Fibroblast of lung (primary cell): ENCODE data around the gene MYBL2. TPM values are rescaled to one million over a fixed set of nuclear protein-coding genes. Genes with fewer than 3 reads are reported as not detected.

ENCODE experiments used
- DNase-seq, 2 donors: peaks; one replicate each; pipeline versions ENCODE4 v3.0.0 to v3.0.0-alpha.2; 2010; ENCODE audit warnings: low read depth in 2 of 2
- H2AFZ ChIP-seq: 2 replicates; pipeline ENCODE4 v1.5.1; 2012; ENCODE audit warnings: low read length, control low read depth, inconsistent platforms
- H3K27ac ChIP-seq: 2 replicates; pipeline ENCODE4 v1.5.1; 2011; ENCODE audit warnings: low read length, control low read depth; ENCODE audit not compliant: insufficient read depth
- H3K27me3 ChIP-seq: 2 replicates; pipeline ENCODE4 v1.5.1; 2011; ENCODE audit warnings: mild to moderate bottlenecking, low read length; ENCODE audit not compliant: control insufficient read depth, insufficient read depth
- H3K36me3 ChIP-seq: 2 replicates; pipeline ENCODE4 v1.5.1; 2011; ENCODE audit warnings: low read length; ENCODE audit not compliant: control insufficient read depth, insufficient read depth
- H3K4me1 ChIP-seq: 2 replicates; pipeline ENCODE4 v1.5.1; 2011; ENCODE audit warnings: low read length; ENCODE audit not compliant: control insufficient read depth, insufficient read depth; ENCODE audit errors: extremely low read depth
- H3K4me2 ChIP-seq: 2 replicates; pipeline ENCODE4 v1.5.1; 2011; ENCODE audit warnings: low read length, control low read depth; ENCODE audit not compliant: insufficient read depth; ENCODE audit errors: extremely low read depth
- H3K4me3 ChIP-seq, 4 experiments: fragments of 200-600 bp in 1 of 4; sonication (generic) in 1 of 4; replicated peaks in 1 of 4; 2 replicates each; pipeline ENCODE4 v1.5.1; 2011 to 2016; ENCODE audit warnings: low read length in 4 of 4, low read depth in 3 of 4, mild to moderate bottlenecking in 3 of 4, control low read depth in 2 of 4, inconsistent platforms in 1 of 4, mixed read lengths in 1 of 4; ENCODE audit not compliant: insufficient read depth in 1 of 4; ENCODE audit errors: control extremely low read depth in 1 of 4
- H3K79me2 ChIP-seq: 2 replicates; pipeline ENCODE4 v1.5.1; 2012; ENCODE audit warnings: mild to moderate bottlenecking, low read length, inconsistent platforms; ENCODE audit not compliant: control insufficient read depth, insufficient read depth
- H3K9ac ChIP-seq: 2 replicates; pipeline ENCODE4 v1.5.1; 2011; ENCODE audit warnings: mild to moderate bottlenecking, low read length, control low read depth; ENCODE audit not compliant: insufficient read depth
- H3K9me3 ChIP-seq: 2 replicates; pipeline ENCODE4 v1.5.1; 2012; ENCODE audit warnings: low read depth, low read length; ENCODE audit not compliant: control insufficient read depth, insufficient read depth
- H4K20me1 ChIP-seq: 2 replicates; pipeline ENCODE4 v1.5.1; 2011; ENCODE audit warnings: low read length; ENCODE audit not compliant: control insufficient read depth, insufficient read depth; ENCODE audit errors: extremely low read depth
- EZH2 ChIP-seq: IDR thresholded peaks from 2 replicates; pipeline ENCODE4 v1.5.1; 2012; ENCODE audit warnings: low read length, control low read depth, mild to moderate bottlenecking; ENCODE audit errors: missing control alignments
- polyA plus RNA-seq, 2 donors: library from polyadenylated mRNA; depleted of rRNA in 1 of 2; stranded (reverse) in 1 of 2; unstranded in 1 of 2; fragments of >200 nt; gene quantifications; 2 replicates each; pipeline ENCODE4 v1.2.1, GENCODE V29; 2011 to 2012; ENCODE audit warnings: missing spikeins in 1 of 2
- total RNA-seq: library from RNA; depleted of rRNA; stranded (reverse); fragments of >200 nt; gene quantifications from 2 replicates; pipeline ENCODE4 v1.2.1, GENCODE V29; 2014
- TF ChIP-seq, protein P1 (sequence below), 2 donors: IDR thresholded peaks in 1 of 2; conservative IDR thresholded peaks in 1 of 2; 1 replicate in 1 of 2; 2 replicates in 1 of 2; pipeline ENCODE4 v1.5.1; 2011 to 2012; ENCODE audit warnings: low read length in 2 of 2, control low read depth in 1 of 2, inconsistent platforms in 1 of 2, low read depth in 1 of 2, mild to moderate bottlenecking in 1 of 2

Gene MYBL2
- total and polyA plus RNA-seq, 2 donors (not counting 1 experiment from before 2014, with no cell fraction given), result 1.2 to 2.7 TPM

DNA sequence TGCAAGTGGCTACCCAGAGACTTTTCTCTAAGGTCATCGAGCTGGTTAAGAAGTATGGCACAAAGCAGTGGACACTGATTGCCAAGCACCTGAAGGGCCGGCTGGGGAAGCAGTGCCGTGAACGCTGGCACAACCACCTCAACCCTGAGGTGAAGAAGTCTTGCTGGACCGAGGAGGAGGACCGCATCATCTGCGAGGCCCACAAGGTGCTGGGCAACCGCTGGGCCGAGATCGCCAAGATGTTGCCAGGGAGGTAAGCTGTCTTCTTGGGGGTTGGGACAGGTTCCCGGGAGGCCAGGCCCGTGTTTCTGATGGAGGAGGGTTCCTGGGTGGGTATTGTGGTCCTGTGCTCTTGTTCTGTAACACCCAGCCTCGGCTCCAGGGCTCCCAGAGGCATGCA lies 19.9 kb downstream of the MYBL2 start:
- H2AFZ ChIP-seq, result no peak overlapping the region
- H4K20me1 ChIP-seq, result no peaks in the 10 kb centered on the region
- H3K27me3 ChIP-seq, result no peaks in the 10 kb centered on the region
- no peak overlapping the region for H3K4me3 ChIP-seq
- no peak for TF ChIP-seq EZH2
- TF ChIP-seq, protein P1, sequence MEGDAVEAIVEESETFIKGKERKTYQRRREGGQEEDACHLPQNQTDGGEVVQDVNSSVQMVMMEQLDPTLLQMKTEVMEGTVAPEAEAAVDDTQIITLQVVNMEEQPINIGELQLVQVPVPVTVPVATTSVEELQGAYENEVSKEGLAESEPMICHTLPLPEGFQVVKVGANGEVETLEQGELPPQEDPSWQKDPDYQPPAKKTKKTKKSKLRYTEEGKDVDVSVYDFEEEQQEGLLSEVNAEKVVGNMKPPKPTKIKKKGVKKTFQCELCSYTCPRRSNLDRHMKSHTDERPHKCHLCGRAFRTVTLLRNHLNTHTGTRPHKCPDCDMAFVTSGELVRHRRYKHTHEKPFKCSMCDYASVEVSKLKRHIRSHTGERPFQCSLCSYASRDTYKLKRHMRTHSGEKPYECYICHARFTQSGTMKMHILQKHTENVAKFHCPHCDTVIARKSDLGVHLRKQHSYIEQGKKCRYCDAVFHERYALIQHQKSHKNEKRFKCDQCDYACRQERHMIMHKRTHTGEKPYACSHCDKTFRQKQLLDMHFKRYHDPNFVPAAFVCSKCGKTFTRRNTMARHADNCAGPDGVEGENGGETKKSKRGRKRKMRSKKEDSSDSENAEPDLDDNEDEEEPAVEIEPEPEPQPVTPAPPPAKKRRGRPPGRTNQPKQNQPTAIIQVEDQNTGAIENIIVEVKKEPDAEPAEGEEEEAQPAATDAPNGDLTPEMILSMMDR (conservative IDR thresholded peaks at IDR 0.05 in 1 of 2, IDR thresholded peaks at IDR 0.05 in 1 of 2; ENCODE audit: low read depth in 1 of 2, low read length in 2 of 2), result no peak
- H3K36me3 ChIP-seq, result no peaks in the 10 kb centered on the region
- no peak overlapping the region for H3K4me2 ChIP-seq
- H3K27ac ChIP-seq, result no peak overlapping the region
- H3K9me3 ChIP-seq, result no peaks in the 10 kb centered on the region
- no peaks in the 10 kb centered on the region for H3K4me1 ChIP-seq
- DNase-seq, result no peak
- H3K79me2 ChIP-seq, result no peaks in the 10 kb centered on the region
- no peak overlapping the region for H3K9ac ChIP-seq

DNA sequence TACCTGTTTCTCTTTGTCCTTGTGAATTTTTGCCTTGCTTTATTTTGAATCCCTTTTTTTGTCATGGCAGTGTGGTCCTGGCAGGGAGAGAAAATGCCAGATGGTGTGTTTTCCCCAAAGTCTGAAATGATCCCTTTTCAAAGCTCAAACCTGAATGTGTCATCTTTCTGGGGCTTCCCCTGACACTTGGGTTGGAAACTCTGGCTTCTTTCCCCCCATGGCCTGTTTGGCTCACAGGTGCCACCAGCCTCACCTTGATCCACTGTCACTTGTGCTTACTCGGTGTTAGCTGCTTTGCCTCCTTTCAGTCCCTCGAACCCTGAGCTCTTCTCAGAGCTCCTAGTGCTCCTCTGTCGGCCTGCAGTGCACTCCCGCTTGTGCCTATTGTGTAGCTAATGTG lies 22.3 kb downstream of the MYBL2 start:
- DNase-seq, result no peak
- Histone ChIP-seq H4K20me1 (no peaks in the 10 kb centered on the region), H3K9me3 (no peaks in the 10 kb centered on the region), H3K4me2 (no peak overlapping the region), H3K9ac (no peak overlapping the region), H3K27ac (no peak overlapping the region), H3K27me3 (no peaks in the 10 kb centered on the region), H3K79me2 (no peaks in the 10 kb centered on the region), H3K4me1 (no peaks in the 10 kb centered on the region), H2AFZ (no peak overlapping the region), H3K36me3 (no peaks in the 10 kb centered on the region), H3K4me3 (no peak overlapping the region)
- TF ChIP-seq EZH2, result no peak
- TF ChIP-seq, protein P1 (conservative IDR thresholded peaks at IDR 0.05 in 1 of 2, IDR thresholded peaks at IDR 0.05 in 1 of 2; ENCODE audit: low read depth in 1 of 2, low read length in 2 of 2), result no peak

DNA sequence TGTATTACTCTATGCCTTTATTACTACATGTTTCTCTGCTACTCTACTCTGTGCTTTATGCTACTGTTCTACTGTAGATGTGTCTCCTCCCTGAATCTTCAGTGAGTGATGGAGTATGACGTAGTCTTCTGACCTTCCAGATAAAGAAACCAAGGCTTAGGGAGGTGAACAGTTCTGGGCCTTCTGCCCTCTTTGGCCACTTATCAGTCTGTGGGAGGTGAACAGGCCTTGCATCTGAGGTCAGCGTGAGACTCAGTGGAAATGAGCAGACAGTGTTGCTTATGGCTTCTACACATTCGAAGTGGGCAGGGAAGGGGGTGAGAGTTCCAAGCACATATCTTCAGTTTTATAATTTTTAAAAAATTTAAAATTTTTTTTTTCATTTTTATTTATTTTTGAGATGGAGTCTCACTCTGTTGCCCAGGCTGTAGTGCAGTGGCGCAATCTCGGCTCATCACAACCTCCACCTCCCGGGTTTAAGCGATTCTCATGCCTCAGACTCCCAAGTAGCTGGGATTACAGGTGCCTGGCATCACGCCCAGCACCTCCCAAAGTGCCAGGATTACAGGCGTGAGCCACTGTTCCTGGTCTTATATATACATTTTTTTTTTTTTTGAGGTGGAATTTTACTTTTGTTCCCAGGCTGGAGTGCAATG lies 24.2 kb downstream of the MYBL2 start:
- no peak for DNase-seq
- Histone ChIP-seq H3K27me3 (no peaks in the 10 kb centered on the region), H3K4me1 (no peaks in the 10 kb centered on the region), H3K9ac (no peak overlapping the region), H3K4me2 (no peak overlapping the region), H3K4me3 (no peak overlapping the region), H2AFZ (no peak overlapping the region), H3K9me3 (no peaks in the 10 kb centered on the region), H3K27ac (no peak overlapping the region), H3K79me2 (no peaks in the 10 kb centered on the region), H3K36me3 (no peaks in the 10 kb centered on the region), H4K20me1 (no peaks in the 10 kb centered on the region)
- no peak for TF ChIP-seq EZH2
- TF ChIP-seq, protein P1 (conservative IDR thresholded peaks at IDR 0.05 in 1 of 2, IDR thresholded peaks at IDR 0.05 in 1 of 2; ENCODE audit: low read depth in 1 of 2, low read length in 2 of 2), result no peak
